Neuron (in vitro differentiated cells): ENCODE data around the gene PARD3.

Experiments used
- H2AFZ ChIP-seq: one replicate; pipeline ENCODE4 v1.6.1; 2013; ENCODE audit warnings: low read depth, mild to moderate bottlenecking, inconsistent platforms, low read length, moderate library complexity
- H3K27me3 ChIP-seq: one replicate; pipeline ENCODE4 v1.6.1; 2013; ENCODE audit warnings: low read length; ENCODE audit not compliant: insufficient read depth
- H3K36me3 ChIP-seq: one replicate; pipeline ENCODE4 v1.6.1; 2013; ENCODE audit warnings: low read length; ENCODE audit not compliant: insufficient read depth
- H3K4me1 ChIP-seq: one replicate; pipeline ENCODE4 v1.6.1; 2013; ENCODE audit warnings: low read length; ENCODE audit not compliant: insufficient read depth
- H3K4me3 ChIP-seq: 2 replicates; pipeline ENCODE4 v1.5.1; 2013; ENCODE audit warnings: mild to moderate bottlenecking, low read length, moderate library complexity
- H3K9me3 ChIP-seq: one replicate; pipeline ENCODE4 v1.6.1; 2013; ENCODE audit warnings: low read length

PARD3 gene

DNA sequence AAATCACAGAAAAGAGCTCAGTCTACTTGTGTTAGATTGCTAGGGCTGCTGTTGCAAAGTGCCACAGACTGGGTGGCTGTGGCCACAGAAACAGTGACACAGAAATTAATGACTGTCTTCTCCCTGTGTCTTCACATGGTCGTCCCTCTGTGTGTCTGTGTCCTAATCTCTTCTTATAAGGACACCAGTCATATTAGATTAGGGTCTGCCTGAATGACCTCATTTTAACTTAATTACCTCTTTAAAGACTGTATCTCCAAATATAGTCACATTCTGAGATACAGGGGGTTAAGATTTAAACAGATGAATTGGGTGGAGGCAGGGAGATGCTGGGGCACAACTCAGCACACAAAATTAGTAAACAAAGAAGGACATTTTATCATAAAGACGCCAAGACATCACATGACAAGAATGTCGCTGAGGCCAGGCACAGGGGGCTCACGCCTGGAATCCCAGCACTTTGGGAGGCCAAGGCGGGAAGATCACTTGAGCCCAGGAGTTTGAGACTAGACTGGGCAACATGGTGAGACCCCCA lies 23.3 kb upstream of the PARD3 start:
- no peak overlapping the region for H3K4me3 ChIP-seq
- no peak overlapping the region for H2AFZ ChIP-seq
- no peaks in the 10 kb centered on the region for H3K27me3 ChIP-seq
- no peaks in the 10 kb centered on the region for H3K4me1 ChIP-seq
- H3K36me3 ChIP-seq: no peaks in the 10 kb centered on the region
- no peaks in the 10 kb centered on the region for H3K9me3 ChIP-seq

DNA sequence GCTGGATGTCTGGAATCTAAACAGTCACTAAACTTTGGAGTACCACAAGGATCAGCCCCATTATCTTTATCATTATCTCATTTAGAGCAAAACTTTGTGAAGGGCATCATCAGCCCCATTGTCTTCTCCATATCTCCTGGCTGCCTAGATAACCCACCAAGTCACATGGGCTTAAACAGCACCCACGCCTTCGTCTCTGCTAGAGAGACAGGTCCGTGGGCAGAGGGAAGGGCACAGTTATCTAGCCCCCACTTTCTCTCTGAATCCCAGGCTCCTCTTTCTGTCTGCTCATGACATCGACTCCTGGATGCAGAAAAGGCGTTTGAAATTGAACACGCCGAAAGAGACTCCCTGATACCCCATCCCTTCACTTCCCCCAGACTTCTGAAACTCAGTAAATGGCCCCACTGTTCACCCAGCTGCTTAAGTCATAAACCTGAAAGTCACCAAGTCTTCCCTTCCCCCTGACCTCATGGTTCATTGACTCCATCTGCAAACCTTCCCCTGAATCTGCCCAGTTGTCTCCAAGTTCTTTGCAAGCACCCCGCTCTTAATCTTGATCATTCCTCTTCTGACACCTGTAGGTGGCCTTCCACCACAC lies 20.9 kb upstream of the PARD3 start:
- no peaks in the 10 kb centered on the region for H3K9me3 ChIP-seq
- no peak overlapping the region for H2AFZ ChIP-seq
- no peaks in the 10 kb centered on the region for H3K4me1 ChIP-seq
- H3K36me3 ChIP-seq: no peaks in the 10 kb centered on the region
- no peaks in the 10 kb centered on the region for H3K27me3 ChIP-seq
- H3K4me3 ChIP-seq: no peak overlapping the region

DNA sequence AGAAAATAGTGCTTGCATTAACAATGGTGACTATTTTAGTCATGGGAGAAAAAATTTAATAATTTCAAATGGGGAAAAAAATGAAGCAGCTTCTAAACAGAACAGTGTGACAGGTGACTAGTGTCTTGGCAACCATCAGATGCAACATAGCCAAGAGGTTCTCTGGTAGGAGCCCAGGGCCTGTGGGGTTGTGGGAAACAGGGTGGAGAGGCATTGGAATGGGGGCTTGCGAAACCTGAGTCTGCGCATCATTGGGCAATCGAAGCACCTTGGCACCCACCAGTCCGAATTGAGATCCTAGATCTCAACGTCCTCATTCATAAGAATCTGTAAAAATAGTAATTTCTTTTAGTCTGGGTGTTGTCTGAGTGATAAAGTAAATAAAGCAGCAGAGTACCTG lies 19.2 kb upstream of the PARD3 start:
- H3K4me3 ChIP-seq: no peak overlapping the region
- H3K4me1 ChIP-seq: peaks cover 6% of the 10 kb centered on the region
- no peaks in the 10 kb centered on the region for H3K36me3 ChIP-seq
- no peaks in the 10 kb centered on the region for H3K9me3 ChIP-seq
- no peak overlapping the region for H2AFZ ChIP-seq
- no peaks in the 10 kb centered on the region for H3K27me3 ChIP-seq

DNA sequence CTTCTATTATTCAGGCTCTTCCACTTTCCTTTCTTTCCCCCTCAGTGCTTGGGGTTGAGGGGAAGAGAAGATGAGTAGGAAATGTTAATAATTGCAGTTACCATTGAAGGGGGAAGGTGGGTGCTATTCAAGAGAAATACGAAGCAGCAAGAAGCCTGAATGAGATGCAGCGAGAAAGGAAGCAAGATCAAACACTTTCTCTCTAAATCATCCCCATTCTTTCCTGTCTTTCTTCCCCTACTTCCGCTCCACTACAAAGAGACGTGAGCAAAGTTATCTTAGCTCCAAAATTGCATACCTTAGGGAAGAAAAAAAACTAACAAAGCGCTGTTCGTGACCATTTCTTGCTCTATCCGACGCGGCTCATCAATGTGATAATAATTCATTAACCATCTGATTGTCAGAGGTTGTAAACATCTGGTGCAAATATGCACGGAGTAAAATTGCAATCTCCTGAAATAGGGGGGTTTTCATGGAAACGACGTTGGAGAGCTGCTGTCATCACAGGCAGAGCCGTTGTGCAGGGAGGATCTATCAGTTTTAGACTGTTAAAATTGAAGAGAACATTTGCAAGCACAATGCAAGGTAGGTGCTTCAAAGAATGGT lies 15.2 kb upstream of the PARD3 start:
- no peaks in the 10 kb centered on the region for H3K9me3 ChIP-seq
- no peaks in the 10 kb centered on the region for H3K36me3 ChIP-seq
- peak overlapping the region; percentile 53 for H2AFZ ChIP-seq
- H3K27me3 ChIP-seq: no peaks in the 10 kb centered on the region
- H3K4me3 ChIP-seq: peak overlapping the region; percentile 13
- H3K4me1 ChIP-seq: peaks cover 6% of the 10 kb centered on the region

DNA sequence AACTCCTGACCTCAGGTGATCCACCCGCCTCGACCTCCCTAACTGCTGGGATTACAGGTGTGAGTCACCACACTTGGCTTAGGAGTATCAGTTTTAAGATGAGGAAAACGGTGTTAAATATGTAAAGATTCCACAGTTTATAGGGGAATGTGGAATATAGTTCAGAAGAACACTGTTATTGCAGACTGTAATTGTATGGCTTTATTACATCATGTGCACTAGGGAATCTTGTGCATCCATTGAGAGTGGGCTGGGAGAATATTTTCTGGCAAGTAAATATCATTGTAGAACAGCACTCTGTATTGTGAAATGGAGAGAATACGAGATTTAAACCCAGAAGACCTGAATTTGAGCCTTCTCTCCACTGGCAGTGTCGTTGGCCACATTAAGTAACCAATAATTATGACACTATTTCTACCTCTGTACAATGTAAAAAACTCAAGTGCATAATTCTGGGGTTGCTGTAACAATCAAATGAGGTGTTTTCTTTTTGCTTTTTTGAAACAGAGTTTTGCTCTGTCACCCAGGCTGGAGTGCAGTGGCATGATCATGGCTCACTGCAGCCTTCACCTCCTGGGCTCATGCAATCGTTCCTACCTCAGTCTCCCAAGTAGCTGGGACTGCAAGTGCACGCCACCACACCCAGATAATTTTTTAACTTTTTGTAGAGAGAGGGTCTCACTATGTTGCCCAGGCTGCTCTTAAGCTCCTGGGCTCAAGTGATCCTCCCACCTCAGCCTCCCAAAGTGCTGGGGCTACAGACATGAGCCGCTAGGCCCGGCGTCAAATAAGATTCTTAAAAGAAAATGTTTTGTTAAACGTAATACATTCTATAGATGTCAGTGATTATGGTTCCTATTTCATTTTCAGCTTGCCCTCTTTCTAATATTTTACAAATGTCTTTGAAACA lies 12.0 kb upstream of the PARD3 start:
- peaks cover 6% of the 10 kb centered on the region for H3K4me1 ChIP-seq
- H2AFZ ChIP-seq: no peak overlapping the region
- H3K27me3 ChIP-seq: no peaks in the 10 kb centered on the region
- no peak overlapping the region for H3K4me3 ChIP-seq
- H3K36me3 ChIP-seq: no peaks in the 10 kb centered on the region
- no peaks in the 10 kb centered on the region for H3K9me3 ChIP-seq

DNA sequence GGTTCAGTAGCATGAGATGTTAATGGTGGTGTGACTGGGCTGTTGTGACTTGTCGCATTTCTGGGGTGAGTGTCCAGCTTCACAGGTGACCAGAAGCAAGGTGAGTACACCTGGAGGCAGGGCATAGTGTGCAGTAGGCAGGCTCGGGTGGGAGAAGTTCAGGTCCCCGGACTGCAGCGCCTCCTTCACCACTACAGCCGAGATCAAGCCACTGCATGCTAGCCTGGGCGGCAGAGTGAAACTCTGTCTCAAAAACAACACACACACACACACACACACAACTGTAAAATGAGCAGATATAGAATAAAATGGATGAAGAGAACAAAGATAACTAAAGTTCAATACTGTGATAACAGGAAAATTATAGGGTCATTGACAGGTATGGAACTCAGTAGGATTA lies 11.1 kb upstream of the PARD3 start:
- Histone ChIP-seq H3K27me3 (no peaks in the 10 kb centered on the region), H3K9me3 (no peaks in the 10 kb centered on the region), H3K4me1 (peaks cover 6% of the 10 kb centered on the region), H3K36me3 (no peaks in the 10 kb centered on the region), H2AFZ (no peak overlapping the region), H3K4me3 (no peak overlapping the region)

DNA sequence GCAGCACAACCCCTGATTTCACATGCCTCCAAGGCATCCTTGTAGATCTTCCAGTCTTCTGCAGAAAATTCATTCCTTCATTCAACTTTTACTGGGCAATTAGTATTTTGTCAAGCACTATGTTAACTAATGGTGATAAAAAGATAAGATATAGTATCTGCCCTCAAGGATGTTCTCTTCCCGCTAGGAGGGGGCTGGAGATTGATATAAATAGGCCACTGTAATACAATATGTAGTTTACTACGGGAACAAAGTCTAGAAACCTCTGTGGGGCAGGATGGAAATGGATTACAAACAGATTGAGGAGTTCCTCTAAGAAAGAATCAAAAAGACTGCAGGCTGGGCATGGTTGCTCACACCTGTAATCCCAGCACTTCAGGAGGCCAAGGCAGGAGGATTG lies 10.3 kb upstream of the PARD3 start:
- no peaks in the 10 kb centered on the region for H3K9me3 ChIP-seq
- no peaks in the 10 kb centered on the region for H3K36me3 ChIP-seq
- no peaks in the 10 kb centered on the region for H3K27me3 ChIP-seq
- no peak overlapping the region for H2AFZ ChIP-seq
- H3K4me1 ChIP-seq: peaks cover 5% of the 10 kb centered on the region
- no peak overlapping the region for H3K4me3 ChIP-seq

DNA sequence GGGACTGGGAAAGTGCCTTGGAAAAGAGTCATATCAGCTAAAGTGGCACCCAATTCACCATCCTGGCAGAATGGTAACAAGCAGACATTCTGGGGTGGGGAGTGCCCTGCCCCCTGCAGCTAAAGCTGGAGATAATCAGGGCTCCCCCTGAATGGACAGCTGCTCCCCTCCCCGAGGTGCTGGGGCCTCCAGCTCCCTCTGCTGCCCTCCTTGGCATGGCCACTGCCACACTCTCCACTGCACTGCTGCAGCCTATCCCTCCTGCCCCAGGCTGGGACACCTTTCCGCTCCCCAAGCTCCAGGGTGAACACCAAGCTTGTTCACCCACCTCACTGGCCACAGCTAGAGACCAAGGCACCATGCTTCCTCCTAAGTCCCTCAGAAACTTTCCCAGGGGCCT lies 9.8 kb upstream of the PARD3 start:
- Histone ChIP-seq H3K36me3 (no peaks in the 10 kb centered on the region), H3K9me3 (no peaks in the 10 kb centered on the region), H3K4me3 (no peak overlapping the region), H3K27me3 (no peaks in the 10 kb centered on the region), H3K4me1 (no peaks in the 10 kb centered on the region), H2AFZ (no peak overlapping the region)

DNA sequence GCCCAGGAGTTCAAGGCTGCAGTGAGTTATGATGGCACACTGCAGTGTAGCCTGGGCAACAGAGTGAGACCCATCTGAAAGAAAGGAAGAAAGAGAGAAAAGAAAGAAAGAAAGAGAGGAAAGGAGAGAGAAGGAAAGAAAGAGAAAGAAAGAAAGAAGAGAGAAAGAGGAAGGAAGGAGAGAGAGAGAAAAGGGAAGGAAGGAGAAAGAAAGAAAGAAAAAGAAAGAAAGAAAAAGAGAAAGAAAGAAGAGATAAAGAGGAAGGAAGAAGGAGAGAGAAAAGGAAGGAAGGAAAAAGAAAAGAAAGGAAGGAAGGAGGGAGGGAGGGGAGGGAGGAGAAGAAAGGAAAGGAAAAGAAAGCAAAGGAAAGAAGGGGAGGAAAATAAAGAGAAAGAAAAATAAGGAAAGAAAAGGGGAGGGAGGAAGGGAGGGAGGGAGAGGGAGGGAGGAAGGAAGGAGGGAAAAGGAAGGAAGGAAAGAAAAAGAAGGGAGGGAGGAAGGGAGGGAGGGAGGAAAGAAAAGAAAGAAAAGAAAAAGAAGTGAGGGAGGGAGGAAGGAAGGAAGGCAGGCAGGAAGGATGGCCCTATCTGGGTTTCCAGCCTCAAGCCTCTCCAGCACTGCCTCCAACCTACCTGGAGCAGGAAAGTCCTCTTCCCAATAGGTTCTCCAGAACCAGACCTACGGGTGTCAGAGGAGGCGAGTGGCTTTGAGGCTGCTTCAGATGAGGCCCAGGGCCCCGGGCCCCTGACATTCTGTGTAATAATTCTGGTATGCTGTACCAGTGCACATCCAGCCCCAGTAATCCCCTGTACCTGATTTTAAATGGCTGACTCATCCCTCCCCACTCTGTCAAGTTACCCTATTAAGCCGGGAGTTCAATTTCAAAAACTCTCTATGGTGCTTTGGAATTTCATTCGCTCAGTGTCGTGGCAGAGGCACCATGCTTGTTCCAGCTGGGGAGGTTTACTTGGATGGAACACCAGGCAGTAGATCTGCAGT lies 6.8 kb upstream of the PARD3 start:
- Histone ChIP-seq H2AFZ (no peak overlapping the region), H3K9me3 (no peaks in the 10 kb centered on the region), H3K36me3 (no peaks in the 10 kb centered on the region), H3K27me3 (no peaks in the 10 kb centered on the region), H3K4me3 (no peak overlapping the region), H3K4me1 (no peaks in the 10 kb centered on the region)

DNA sequence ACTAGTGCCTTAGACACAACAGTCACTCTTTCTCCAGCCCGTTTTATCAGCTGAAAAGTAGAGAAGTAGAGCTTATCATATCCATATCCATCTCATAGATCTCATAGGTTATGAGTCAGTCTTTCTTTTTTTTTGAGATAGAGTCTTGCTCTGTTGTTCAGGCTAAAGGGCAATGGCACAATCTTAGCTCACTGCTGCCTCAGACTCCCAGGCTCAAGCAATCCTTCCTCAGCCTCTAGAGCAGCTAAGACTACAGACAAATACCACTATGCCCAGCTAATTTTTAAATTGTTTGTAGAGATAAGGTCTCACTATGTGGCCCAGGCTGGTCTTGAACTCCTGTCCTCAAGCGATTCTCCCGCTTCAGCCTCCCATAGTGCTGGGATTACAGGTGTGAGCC lies 2.5 kb upstream of the PARD3 start:
- no peak overlapping the region for H2AFZ ChIP-seq
- H3K27me3 ChIP-seq: no peaks in the 10 kb centered on the region
- H3K4me1 ChIP-seq: peaks cover 24% of the 10 kb centered on the region
- no peak overlapping the region for H3K4me3 ChIP-seq
- no peaks in the 10 kb centered on the region for H3K9me3 ChIP-seq
- no peaks in the 10 kb centered on the region for H3K36me3 ChIP-seq

DNA sequence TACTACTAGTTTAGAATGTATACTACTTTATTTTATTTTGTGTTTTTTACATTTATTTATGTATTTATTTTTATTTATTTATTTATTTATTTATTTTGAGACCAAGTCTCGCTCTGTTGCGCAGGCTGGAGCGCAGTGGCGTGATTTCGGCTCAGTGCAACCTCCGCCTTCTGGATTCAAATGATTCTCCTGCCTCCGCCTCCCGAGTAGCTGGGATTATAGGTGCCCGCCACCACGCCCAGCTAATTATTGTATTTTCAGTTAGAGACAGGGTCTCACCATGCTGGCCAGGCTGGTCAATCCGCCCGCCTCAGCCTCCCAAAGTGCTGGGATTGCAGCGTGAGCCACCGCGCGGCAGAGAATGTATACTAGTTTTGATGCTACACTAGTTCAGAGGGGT lies 2.0 kb upstream of the PARD3 start:
- H3K4me3 ChIP-seq: no peak overlapping the region
- H3K4me1 ChIP-seq: peaks cover 29% of the 10 kb centered on the region
- no peaks in the 10 kb centered on the region for H3K9me3 ChIP-seq
- no peaks in the 10 kb centered on the region for H3K27me3 ChIP-seq
- H2AFZ ChIP-seq: no peak overlapping the region
- no peaks in the 10 kb centered on the region for H3K36me3 ChIP-seq

DNA sequence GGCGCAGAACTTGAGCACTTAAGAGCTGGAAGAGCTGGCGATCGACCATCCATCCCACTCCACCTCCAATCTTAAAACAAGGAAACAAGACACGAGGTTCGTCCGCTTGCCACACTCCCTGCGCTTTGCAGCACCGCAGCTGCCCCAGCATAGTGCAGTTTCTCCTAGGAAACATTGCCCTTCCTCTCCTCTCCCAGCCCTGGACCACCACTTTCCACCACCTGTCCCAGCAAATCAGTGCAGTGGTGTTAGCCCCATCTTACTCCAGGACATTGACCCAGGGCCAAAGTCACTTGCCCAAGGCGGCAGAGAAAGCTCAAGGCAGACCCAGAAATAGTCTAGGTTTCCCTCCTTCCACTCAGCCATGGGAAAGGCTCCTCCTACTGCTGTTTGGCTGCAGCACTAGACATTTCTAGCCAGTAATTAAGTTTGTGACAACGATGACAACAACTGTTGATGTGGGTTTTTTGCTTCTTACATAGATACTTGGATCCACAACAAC lies 1.5 kb upstream of the PARD3 start:
- Histone ChIP-seq H3K27me3 (no peaks in the 10 kb centered on the region), H3K36me3 (no peaks in the 10 kb centered on the region), H3K9me3 (no peaks in the 10 kb centered on the region), H3K4me3 (peak overlapping the region; percentile 96), H2AFZ (peak overlapping the region; percentile 77), H3K4me1 (peaks cover 34% of the 10 kb centered on the region)
